Amniotic stem cell (primary cell): ENCODE results near the gene CPEB2.
"Not testable (repeated sequence)": the region's sequence is repeated elsewhere in the genome, so short reads cannot be mapped to it uniquely, and the experiment has no call there.

ENCODE experiments used
- DNase-seq: peaks from one replicate; lab custom pipeline; 2025; lab: John Stamatoyannopoulos, UW

The CPEB2 gene

GRCh38 chr4:15054541-15054940, 52.3 kb downstream of the CPEB2 start:
- DNase-seq = no peak

GRCh38 chr4:15060213-15060612, 57.9 kb downstream of the CPEB2 start:
- no peak for DNase-seq

GRCh38 chr4:15063341-15063740, 61.1 kb downstream of the CPEB2 start:
- no peak for DNase-seq

GRCh38 chr4:15065516-15065915, 63.2 kb downstream of the CPEB2 start:
- DNase-seq = no peak

- no peak for DNase-seq
Measured at GRCh38 chr4:15066140-15066539, 63.9 kb downstream of the CPEB2 start.

- DNase-seq = no peak
Measured at GRCh38 chr4:15068298-15068697, 66.0 kb downstream of the CPEB2 start.

- no peak for DNase-seq
Measured at GRCh38 chr4:15075875-15076274, 73.6 kb downstream of the CPEB2 start.

- DNase-seq = no peak
Measured at GRCh38 chr4:15077969-15078368, 75.7 kb downstream of the CPEB2 start.

GRCh38 chr4:15078682-15079642, 76.7 kb downstream of the CPEB2 start:
- DNase-seq = no peak

- no peak for DNase-seq
Measured at GRCh38 chr4:15084780-15085179, 82.5 kb downstream of the CPEB2 start.

- DNase-seq = not testable (repeated sequence)
Measured at GRCh38 chr4:15085762-15086161, 83.5 kb downstream of the CPEB2 start.

GRCh38 chr4:15086259-15086658, 84.0 kb downstream of the CPEB2 start:
- DNase-seq = not testable (repeated sequence)

- DNase-seq = no peak
Measured at GRCh38 chr4:15088394-15089035, 86.2 kb downstream of the CPEB2 start.

GRCh38 chr4:15089979-15090378, 87.7 kb downstream of the CPEB2 start:
- no peak for DNase-seq

- no peak for DNase-seq
Measured at GRCh38 chr4:15100380-15100779, 98.1 kb downstream of the CPEB2 start.

- DNase-seq = no peak
Measured at GRCh38 chr4:15100994-15101695, 98.9 kb downstream of the CPEB2 start.

- no peak for DNase-seq
Measured at GRCh38 chr4:15104825-15105224, 102.5 kb downstream of the CPEB2 start.

GRCh38 chr4:15106399-15106798, 104.1 kb downstream of the CPEB2 start:
- DNase-seq = no peak

GRCh38 chr4:15109600-15109999, 107.3 kb downstream of the CPEB2 start:
- no peak for DNase-seq

- no peak for DNase-seq
Measured at GRCh38 chr4:15110120-15110571, 107.9 kb downstream of the CPEB2 start.

- DNase-seq = no peak
Measured at GRCh38 chr4:15116509-15117079, 114.3 kb downstream of the CPEB2 start.

GRCh38 chr4:15117270-15117946, 115.1 kb downstream of the CPEB2 start:
- DNase-seq = no peak
